ENCODE data around the gene POTEE.
"Not testable (repeated sequence)": the region's sequence is repeated elsewhere in the genome, so short reads cannot be mapped to it uniquely, and the experiment has no call there.

Gene POTEE

GRCh38 chr2:131235543-131236449, 26.5 kb downstream of the POTEE start:
- ATAC-seq (ENCODE audit: low read depth); H3K4me3 Mint-ChIP-seq; H3K27me3 Mint-ChIP-seq; H3K9me3 Mint-ChIP-seq; H3K4me1 Mint-ChIP-seq; DNase-seq (ENCODE audit: low spot score in 2 of 2); H3K27ac Mint-ChIP-seq; H3K36me3 Mint-ChIP-seq: not testable (repeated sequence)
